GM12873 (cell line): ENCODE data around the gene GOSR2.

Experiments
- CTCF ChIP-seq: IDR thresholded peaks from 2 replicates; pipeline ENCODE4 v1.5.1; 2012; ENCODE audit warnings: low read depth, mild to moderate bottlenecking, moderate library complexity, low read length, control low read depth; ENCODE audit not compliant: insufficient read depth; ENCODE audit errors: missing control alignments

Gene GOSR2

GRCh38 chr17:46878055-46878454 is 44.9 kb upstream of the GOSR2 start:
- TF ChIP-seq CTCF, result no peak

GRCh38 chr17:46879101-46879500 is 43.9 kb upstream of the GOSR2 start:
- no peak for TF ChIP-seq CTCF

GRCh38 chr17:46881015-46881414 is 41.9 kb upstream of the GOSR2 start:
- no peak for TF ChIP-seq CTCF

- no peak for TF ChIP-seq CTCF
Measured at GRCh38 chr17:46882666-46883065, 40.3 kb upstream of the GOSR2 start.

DNA sequence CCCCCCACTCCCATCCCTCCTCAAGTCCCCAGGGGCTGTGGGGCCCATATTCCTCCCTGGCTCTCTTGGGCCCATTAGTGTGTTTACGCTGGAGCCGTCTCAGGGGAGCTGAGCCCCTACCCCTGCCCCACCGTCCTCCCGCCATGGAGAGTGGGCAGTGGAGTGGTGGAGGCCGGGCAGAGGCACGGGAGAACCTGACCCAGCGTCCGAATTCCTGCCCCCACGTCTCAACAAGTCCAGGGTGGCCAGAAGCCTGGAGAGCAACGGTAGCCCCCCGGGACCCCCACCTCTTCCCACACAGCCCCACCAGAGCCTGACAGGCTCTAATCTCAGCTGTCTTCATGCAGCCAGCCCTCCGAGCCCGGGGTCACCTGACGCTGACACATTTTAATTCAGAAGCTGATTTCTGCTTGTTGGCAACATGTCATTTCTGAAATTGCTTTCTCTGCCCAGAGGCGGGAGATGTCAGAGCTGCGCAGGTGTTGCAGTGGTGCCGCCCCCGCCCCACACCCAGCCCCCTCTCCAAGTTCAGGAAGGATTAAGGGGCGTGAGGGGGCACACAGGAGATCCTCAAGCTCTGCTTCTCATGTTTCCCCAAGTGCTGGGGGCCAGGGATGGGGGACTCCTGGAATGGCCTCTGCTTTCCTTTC is 39.0 kb upstream of the GOSR2 start:
- no peak for TF ChIP-seq CTCF

- no peak for TF ChIP-seq CTCF
Measured at GRCh38 chr17:46884552-46884951, 38.4 kb upstream of the GOSR2 start.

DNA sequence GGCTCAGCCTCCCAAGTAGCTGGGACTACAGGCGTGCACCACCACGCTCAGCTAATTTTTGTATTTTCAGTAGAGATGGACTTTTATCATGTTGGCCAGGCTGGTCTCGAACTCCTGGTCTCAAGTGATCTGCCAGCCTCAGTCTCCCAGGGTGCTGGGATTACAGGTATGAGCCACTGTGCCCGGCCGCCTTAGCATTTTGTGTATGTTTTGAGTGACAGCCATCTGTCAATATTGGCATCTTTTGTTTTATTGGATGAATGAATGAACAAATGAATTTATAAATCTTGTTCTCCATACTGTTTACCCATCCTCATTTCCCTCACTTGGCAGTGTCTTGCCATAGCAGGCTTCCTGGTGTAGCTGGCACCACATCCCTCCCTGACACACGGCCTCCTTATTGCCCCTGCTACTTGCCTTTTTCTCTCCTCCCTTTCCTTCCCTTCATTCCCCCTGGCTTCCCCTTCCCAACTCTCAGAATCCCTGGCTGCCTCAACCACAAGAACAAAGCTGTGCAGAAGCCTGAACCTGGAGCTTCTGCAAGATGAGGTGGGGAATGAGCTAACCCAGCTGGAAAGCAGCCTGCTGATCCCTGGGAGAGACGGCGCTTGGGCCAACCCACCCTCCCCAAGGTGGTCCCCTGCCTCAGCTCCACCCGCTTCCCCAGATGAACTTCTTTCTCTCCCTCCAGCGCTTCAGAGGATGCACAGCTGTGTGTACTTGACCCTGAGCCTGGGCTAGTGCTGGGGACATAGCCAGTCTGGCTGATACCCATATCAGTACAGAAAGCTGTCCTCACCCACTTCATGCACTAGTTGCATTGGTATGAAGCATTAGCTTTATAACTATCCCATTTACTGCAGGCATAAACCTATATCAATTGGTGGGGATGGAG is 37.3 kb upstream of the GOSR2 start:
- TF ChIP-seq CTCF, result no peak
